ENCODE measurements around the gene ATF7IP2. TPM values are rescaled to one million over a fixed set of nuclear protein-coding genes. Genes with fewer than 3 reads are reported as not detected.

The ATF7IP2 gene
- total and polyA plus RNA-seq, 2 of the 13 experiments (the other 11 are each of a cell fraction or from before 2014, with no cell fraction given): 117 to 217 TPM

- TF ChIP-seq USF2 (IDR thresholded peaks at IDR 0.05; ENCODE audit: low read depth, low read length) (no peak), USF2 (CRISPR knock-in tag; IDR thresholded peaks at IDR 0.05; ENCODE audit: borderline replicate concordance) (peak; percentile 33; the same call in 1 of the 2 replicates), PREB (CRISPR knock-in tag; IDR thresholded peaks at IDR 0.05) (no peak), HNRNPK (IDR thresholded peaks at IDR 0.05; ENCODE audit: low read depth, low read length, poor library complexity, severe bottlenecking) (no peak), ZNF124 (CRISPR knock-in tag; IDR thresholded peaks at IDR 0.05) (0 out of 2 replicates have a peak, but pooled peaks have one; percentile 47), ZNF460 (CRISPR knock-in tag; IDR thresholded peaks at IDR 0.05; ENCODE audit: borderline replicate concordance) (no peak), GRHL1 (CRISPR knock-in tag; conservative IDR thresholded peaks at IDR 0.05) (no peak), GATA4 (IDR thresholded peaks at IDR 0.05; ENCODE audit: borderline replicate concordance, low read depth) (peak; percentile 79; the same call in 1 of the 2 replicates), ZNF180 (CRISPR knock-in tag; IDR thresholded peaks at IDR 0.05; ENCODE audit: borderline replicate concordance, low read depth) (no peak), KLF9 (CRISPR knock-in tag; IDR thresholded peaks at IDR 0.05; ENCODE audit: low read depth) (no peak), CTCF (CRISPR knock-in tag; IDR thresholded peaks at IDR 0.05) (peak; percentile 14; the same call in 1 of the 2 replicates), TEAD2 (CRISPR knock-in tag; IDR thresholded peaks at IDR 0.05) (no peak), RNF219 (CRISPR knock-in tag; IDR thresholded peaks at IDR 0.05) (no peak), SIX4 (CRISPR knock-in tag; IDR thresholded peaks at IDR 0.05) (0 out of 2 replicates have a peak, but pooled peaks have one; percentile 61), ZBTB3 (CRISPR knock-in tag; IDR thresholded peaks at IDR 0.05; ENCODE audit: borderline replicate concordance, low read depth) (no peak; the same call in 1 of the 2 replicates), SRSF1 (optimal IDR thresholded peaks at IDR 0.05; ENCODE audit: low read depth, low read length) (no peak), SRSF9 (IDR thresholded peaks at IDR 0.05; ENCODE audit: borderline replicate concordance, insufficient read depth, low read depth, low read length, poor library complexity, severe bottlenecking) (no peak)
Measured at GRCh38 chr16:10362077-10362863, 23.6 kb upstream of the ATF7IP2 start (continued).
